GM20000 (cell line): ENCODE data around the gene KIF6.

Experiments
- DNase-seq: peaks from one replicate; pipeline ENCODE4 v3.0.0; 2012; ENCODE audit warnings: low spot score
- CTCF ChIP-seq: IDR thresholded peaks from 2 replicates; pipeline ENCODE4 v1.5.1; 2012; ENCODE audit warnings: mild to moderate bottlenecking, control low read depth; ENCODE audit errors: extremely low read depth, missing control alignments

The KIF6 gene

GRCh38 chr6:39496456-39496855 lies 228.8 kb downstream of the KIF6 start:
- TF ChIP-seq CTCF, result no peak
- DNase-seq, result no peak

GRCh38 chr6:39495640-39496039 lies 229.6 kb downstream of the KIF6 start:
- DNase-seq, result no peak
- TF ChIP-seq CTCF, result no peak

- TF ChIP-seq CTCF, result no peak
- no peak for DNase-seq
These were observed 230.2 kb downstream of the KIF6 start for GRCh38 chr6:39494998-39495397.

- DNase-seq, result no peak
- TF ChIP-seq CTCF, result no peak
These were observed 231.4 kb downstream of the KIF6 start for GRCh38 chr6:39493777-39494176.

- no peak for DNase-seq
- no peak for TF ChIP-seq CTCF
These were observed 232.0 kb downstream of the KIF6 start for GRCh38 chr6:39493174-39493573.

GRCh38 chr6:39490108-39490507 lies 235.1 kb downstream of the KIF6 start:
- TF ChIP-seq CTCF, result no peak

GRCh38 chr6:39488255-39488879 lies 236.8 kb downstream of the KIF6 start:
- no peak for DNase-seq

More at GRCh38 chr6:39490108-39490507, 235.1 kb downstream of the KIF6 start:
- no peak for DNase-seq

More at GRCh38 chr6:39488255-39488879, 236.8 kb downstream of the KIF6 start:
- TF ChIP-seq CTCF, result no peak
